ENCODE results near the gene GTPBP3. TPM values are rescaled to one million over a fixed set of nuclear protein-coding genes. Genes with fewer than 3 reads are reported as not detected.
A peak's percentile ranks its signal among the peaks of the same experiment; 100 is the strongest.
"Not testable (repeated sequence)": the region's sequence is repeated elsewhere in the genome, so short reads cannot be mapped to it uniquely, and the experiment has no call there.

GTPBP3 gene
- total RNA-seq, 1 experiment from 2014 or later = 31.2 TPM

DNA sequence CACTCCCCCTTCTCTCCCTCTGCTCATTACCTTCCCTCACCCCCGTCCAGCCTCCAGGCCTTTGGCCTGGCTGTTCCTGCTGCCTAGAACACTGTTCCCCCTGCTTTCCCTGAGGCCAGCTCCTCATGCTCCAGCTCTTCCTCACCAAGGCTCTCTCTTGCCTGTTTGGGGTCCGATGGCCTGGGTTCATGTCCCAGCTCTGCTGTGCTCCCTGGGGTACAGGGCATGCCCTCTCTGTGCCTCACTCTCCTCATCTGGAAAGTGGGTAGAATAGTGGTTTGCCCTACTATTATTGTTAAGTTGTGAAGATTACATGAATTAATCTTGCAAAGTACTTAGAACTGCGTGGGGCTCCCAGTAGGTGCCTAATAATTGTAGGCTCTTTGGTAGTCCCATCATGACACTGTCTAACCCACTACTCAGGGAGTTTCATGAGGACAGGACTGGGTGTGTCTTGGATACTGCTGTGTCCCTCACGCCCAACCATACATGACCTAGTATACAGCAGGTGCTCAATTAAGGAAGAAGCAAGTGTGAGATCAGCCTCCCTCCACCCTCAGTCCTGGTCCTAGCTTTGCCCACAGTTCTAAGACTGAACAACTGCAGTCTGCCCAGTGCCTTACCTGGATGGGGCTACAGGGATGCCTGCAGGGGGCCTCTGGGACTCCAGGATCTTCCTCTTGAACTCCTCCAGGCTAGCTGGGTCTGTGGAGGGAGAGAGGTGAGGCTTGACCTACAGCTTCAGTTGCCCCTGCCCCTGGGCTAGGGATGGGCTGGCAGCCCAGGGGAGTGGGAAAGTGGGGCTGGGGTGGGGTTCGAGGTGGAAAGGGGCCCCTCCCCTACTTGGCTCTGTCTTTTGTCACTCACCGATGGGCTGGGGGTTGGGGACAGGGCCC is 22.8 kb downstream of the GTPBP3 start:
- Histone ChIP-seq H3K4me1 (no peaks in the 10 kb centered on the region), H3K9me3 (replicated peaks) (no peaks in the 10 kb centered on the region), H3K27ac (no peak overlapping the region), H3K4me3 (no peak overlapping the region), H3K27me3 (peaks cover 14% of the 10 kb centered on the region), H3K36me3 (no peaks in the 10 kb centered on the region)
- DNase-seq = no peak

DNA sequence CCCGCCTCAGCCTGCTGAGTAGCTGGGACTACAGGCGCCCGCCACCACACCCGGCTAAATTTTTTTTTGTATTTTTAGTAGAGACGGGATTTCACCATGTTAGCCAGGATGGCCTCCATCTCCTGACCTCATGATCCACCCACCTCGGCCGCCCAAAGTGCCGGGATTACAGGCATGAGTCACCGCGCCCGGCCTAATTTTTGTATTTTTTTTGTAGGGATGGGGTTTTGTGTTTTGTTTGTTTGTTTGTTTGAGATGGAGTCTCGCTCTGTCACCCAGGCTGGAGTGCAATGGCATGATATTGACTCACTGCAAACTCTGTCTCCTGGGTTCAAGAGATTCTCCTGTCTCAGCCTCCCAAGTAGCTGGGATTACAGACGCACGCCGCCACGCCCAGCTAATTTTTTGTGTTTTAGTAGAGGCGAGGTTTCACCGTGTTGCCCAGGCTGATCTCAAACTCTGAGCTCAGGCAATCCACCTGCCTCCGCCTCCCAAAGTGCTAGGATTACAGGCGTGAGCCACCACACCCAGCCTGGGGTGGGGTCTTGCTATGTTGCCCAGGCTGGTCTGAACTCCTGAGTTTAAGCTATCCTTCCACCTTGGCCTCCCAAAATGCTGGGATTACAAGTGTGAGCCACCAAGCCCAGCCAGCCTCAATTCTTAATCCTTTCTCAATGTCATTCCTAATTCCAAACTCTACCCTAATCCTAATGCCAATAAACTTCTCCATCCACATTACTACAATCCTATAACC is 26.7 kb downstream of the GTPBP3 start:
- H3K9me3 ChIP-seq (replicated peaks); H3K4me1 ChIP-seq; H3K4me3 ChIP-seq; DNase-seq; H3K36me3 ChIP-seq; H3K27me3 ChIP-seq; H3K27ac ChIP-seq: not testable (repeated sequence)

DNA sequence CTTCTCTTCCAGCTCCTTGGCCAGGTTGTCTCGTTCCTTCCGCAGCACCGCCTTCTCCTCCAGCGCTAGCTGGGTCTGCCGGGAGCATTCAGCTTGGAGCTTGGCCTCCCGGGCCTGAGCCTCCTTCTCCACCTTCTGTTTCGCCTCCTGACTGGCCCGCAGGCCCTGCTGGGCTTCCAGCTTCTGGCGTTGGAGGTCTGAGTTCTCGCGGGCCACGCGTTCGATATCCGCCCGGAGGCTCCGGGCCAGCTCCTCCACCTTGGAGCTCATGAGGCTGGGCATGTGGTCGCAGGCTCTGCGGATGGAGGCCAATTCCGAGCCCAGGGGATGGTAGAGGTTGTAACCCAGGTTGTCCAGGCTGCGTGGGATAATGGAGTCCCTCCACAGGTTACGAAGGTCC is 28.0 kb downstream of the GTPBP3 start:
- Histone ChIP-seq H3K9me3 (replicated peaks) (no peaks in the 10 kb centered on the region), H3K27me3 (no peaks in the 10 kb centered on the region), H3K27ac (no peak overlapping the region), H3K4me1 (peaks cover 4% of the 10 kb centered on the region; the same call in 1 of the 2 replicates), H3K4me3 (no peak overlapping the region), H3K36me3 (no peaks in the 10 kb centered on the region)
- DNase-seq = no peak

DNA sequence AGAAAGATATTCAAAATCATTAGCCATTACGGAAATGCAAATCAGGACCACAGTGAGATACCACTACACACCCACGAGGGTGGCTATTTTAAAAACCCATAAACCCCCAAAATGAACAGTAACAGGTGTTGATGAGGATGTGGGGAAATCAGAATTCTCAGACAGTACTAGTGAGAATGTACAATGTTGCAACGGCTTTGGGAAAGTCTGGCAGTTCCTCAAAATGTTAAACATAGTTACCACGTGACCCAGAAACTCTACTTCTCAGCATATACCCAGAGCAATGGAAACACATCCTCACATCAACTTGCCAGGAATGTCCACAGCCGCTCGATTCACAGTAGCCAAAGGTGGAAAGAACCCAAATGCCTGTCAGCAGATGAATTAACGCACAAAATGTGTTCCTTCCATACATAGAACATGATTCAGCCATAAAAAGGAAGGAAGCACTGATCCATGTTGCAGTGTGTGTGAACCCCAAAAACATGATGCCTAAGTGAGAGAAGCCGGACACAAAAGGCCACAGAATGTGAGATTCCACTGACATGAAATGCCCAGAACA is 32.8 kb downstream of the GTPBP3 start:
- DNase-seq = peak in 1 of 2 experiments; percentile 62
- Histone ChIP-seq H3K4me3 (no peak overlapping the region), H3K4me1 (peaks cover 4% of the 10 kb centered on the region; the same call in 1 of the 2 replicates), H3K27ac (no peak overlapping the region), H3K9me3 (replicated peaks) (no peaks in the 10 kb centered on the region), H3K36me3 (no peaks in the 10 kb centered on the region), H3K27me3 (peaks cover 8% of the 10 kb centered on the region)

DNA sequence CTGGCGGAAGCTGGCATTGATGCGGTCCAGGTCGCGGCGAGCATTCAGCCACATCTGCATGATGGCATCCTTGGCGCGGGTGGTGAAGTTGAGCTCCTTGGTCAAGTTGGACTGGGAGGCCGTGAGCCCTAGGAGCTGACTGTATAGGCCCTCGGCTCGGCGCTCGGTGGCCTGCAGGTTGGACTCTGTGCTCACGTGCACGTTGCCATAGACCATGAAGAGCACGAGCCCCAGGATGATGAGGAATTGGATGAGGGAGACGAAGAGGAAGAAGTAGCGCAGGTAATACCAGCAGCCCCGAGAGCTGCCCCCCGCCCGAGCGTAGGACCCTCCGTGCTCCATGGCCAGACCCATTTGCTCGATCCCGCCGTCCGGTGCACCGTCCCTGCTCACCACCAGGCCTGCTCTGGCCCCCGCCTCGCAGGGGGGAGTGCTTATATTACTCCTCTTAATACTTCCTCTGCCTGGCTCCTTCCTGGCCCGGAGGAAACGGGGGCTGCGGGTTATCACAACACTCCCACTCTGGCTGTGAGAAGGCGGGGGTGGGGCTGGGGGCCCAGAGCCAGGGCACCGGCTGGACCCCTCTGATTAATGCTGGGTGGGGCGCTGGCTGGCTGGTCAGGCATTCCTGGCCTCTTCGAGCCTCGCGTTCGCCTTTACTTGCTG is 39.7 kb downstream of the GTPBP3 start, which contains the start of gene PLVAP:
PLVAP (minus strand) TSS at position 408 of the 666 bp plus-strand sequence; CDS start at position 354, 54 bp downstream.
- DNase-seq = no peak
- no peak within 1 kb of the TSS for H3K27ac ChIP-seq
- peaks cover 5% of the 10 kb centered on the region; the same call in 1 of the 2 replicates for H3K9me3 ChIP-seq (replicated peaks)
- no peaks in the 10 kb centered on the region; the same call in 1 of the 2 replicates for H3K4me1 ChIP-seq
- H3K4me3 ChIP-seq = no peak within 1 kb of the TSS
- H3K36me3 ChIP-seq = no peaks in the 10 kb centered on the region
- H3K27me3 ChIP-seq = peaks cover 23% of the 10 kb centered on the region

DNA sequence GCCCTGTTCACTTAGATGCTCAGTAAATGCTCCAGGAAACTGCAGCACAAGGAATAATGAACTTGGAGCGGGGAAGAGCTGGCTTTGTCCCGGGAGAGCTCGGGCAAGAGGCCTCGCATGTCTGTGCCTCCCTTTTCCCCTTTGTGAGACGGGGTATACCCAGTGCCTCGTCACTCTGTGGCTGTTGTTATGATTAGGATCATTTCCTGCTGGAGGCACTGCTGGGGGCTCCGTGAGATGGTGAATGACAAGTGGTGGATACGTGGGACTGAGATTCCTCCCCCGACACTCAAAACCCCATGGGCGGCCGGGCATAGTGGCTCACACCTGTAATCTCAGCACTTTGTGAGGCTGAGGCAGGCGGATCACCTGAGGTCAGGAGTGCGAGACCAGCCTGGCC is 40.9 kb downstream of the GTPBP3 start:
- no peaks in the 10 kb centered on the region for H3K36me3 ChIP-seq

DNA sequence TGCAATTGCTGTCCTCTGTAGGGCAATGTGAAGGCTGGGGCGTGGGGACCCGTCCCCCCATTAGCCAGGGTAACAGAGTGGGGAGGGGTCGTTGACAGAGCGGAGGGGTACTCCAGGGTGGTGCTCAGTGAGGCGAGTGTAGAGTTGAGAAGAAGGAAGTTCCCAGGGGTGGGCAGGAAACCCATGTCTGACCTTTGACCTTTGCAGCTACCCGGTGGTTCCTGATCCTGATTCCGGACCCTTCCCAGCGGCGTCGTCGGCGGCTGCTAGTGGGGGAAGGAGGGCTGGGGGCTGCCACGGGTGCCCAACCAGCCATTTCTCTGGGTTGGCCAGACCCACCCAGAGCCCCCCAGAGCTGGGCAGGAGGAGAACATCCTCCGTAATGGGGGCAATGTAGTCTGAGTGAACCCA is 41.9 kb downstream of the GTPBP3 start:
- no peak overlapping the region for H3K4me3 ChIP-seq
- no peaks in the 10 kb centered on the region; the same call in 1 of the 2 replicates for H3K4me1 ChIP-seq
- peaks cover 8% of the 10 kb centered on the region for H3K9me3 ChIP-seq (replicated peaks)
- no peak for DNase-seq
- H3K36me3 ChIP-seq = no peaks in the 10 kb centered on the region
- no peak overlapping the region for H3K27ac ChIP-seq
- H3K27me3 ChIP-seq = peaks cover 23% of the 10 kb centered on the region

More for the DNA sequence above, 40.9 kb downstream of the GTPBP3 start:
- H3K4me3 ChIP-seq = no peak overlapping the region
- peaks cover 23% of the 10 kb centered on the region for H3K27me3 ChIP-seq
- peaks cover 8% of the 10 kb centered on the region for H3K9me3 ChIP-seq (replicated peaks)
- no peak for DNase-seq
- no peaks in the 10 kb centered on the region; the same call in 1 of the 2 replicates for H3K4me1 ChIP-seq
- H3K27ac ChIP-seq = no peak overlapping the region

DNA sequence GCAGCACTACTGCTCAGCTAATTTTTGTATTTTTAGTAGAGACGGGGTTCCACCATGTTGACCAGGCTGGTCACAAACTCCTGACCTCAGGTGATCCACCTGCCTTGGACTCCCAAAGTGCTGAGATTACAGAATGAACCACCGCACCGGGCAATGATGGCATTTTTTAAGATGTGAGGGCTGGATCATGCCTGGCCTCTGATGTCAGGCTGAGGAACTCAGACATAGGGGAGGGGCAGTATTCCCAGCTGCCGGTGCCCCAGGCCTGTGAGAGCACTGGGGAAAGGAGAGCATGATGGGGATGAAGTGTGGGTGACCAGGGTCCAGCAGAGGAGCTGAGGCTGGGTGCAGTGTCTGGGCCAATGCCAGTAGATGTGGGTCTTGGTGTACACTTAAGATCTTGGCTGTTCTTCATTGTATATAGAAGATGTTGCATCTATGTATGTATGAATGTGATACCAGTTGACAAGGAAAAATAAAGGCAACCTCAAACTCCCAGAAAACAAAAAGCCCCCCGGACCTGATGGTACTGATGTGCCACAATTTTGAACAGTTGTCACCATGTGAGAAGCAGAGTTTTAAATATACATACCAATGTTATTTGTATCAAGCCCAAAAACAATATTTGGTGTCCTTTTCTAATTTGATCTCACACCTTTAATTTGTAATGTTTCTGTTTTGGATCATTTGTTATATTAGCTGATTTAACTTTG is 43.2 kb downstream of the GTPBP3 start:
- H3K4me1 ChIP-seq = no peaks in the 10 kb centered on the region
- peaks cover 10% of the 10 kb centered on the region for H3K27me3 ChIP-seq
- peaks cover 8% of the 10 kb centered on the region for H3K9me3 ChIP-seq (replicated peaks)
- no peak for DNase-seq
- no peak overlapping the region for H3K27ac ChIP-seq
- no peak overlapping the region for H3K4me3 ChIP-seq
- H3K36me3 ChIP-seq = no peaks in the 10 kb centered on the region

DNA sequence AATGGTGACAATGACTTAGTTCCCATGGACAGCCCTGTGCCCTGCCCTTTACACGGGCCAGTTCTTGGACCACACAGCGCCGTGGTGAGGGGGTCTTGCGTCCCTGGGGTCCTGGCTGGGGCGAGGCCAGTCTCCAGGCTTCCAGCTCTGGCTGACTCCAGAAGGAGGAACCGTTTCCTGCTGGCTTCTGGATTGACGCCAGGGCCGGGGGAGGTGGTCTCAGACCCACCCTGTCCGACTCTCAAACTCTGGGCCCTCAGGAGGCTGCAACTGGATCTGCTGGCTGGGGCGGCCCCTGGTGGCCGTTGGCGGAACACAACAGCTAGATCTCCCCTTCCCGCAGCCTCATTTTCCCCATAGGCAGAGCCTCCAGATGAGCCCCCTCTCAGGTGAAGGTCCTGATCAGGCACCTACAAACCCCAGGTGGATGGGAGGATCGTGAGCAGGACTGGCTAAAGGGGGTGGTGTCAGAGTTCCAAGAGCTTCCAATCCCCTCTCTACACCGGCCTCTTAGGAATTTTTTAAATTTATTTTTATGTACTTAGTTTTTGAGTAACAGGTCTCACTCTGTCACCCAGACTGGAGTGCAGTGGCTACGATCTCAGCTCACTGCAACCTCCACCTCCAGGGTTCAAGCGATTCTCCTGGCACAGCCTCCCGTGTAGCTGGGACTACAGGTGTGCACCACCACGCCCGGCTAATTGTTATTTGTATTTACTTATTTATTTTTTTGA is 48.7 kb downstream of the GTPBP3 start:
- peak; percentile 74 to 81 for DNase-seq
- Histone ChIP-seq H3K4me3 (no peak overlapping the region), H3K9me3 (replicated peaks) (peaks cover 3% of the 10 kb centered on the region), H3K27ac (no peak overlapping the region), H3K27me3 (no peaks in the 10 kb centered on the region), H3K36me3 (no peaks in the 10 kb centered on the region), H3K4me1 (no peaks in the 10 kb centered on the region)

DNA sequence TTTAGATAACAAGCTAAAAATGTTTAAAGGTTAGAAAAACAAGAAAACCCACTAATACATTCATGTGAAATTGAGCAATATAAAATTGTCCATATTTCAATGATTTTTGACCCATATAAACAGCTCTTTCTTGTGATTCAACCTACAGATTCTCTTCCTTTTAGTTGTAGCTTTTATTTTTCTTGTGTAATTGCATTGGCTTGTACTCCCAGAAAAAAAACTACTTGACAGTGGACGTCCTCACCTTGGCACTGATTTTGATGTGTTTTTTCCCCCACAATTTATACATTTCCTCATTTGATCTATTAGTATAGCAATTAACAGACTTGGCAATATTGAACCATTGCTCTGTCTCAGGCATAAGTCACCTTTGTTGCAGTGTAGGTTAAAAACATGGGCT is 51.9 kb downstream of the GTPBP3 start:
- Histone ChIP-seq H3K4me3 (no peak overlapping the region), H3K9me3 (replicated peaks) (no peaks in the 10 kb centered on the region; the same call in 1 of the 2 replicates), H3K27ac (no peak overlapping the region), H3K4me1 (0 out of 2 replicates have a peak, but pooled peaks cover 3% of the 10 kb centered on the region), H3K27me3 (no peaks in the 10 kb centered on the region), H3K36me3 (no peaks in the 10 kb centered on the region)
- DNase-seq = no peak

DNA sequence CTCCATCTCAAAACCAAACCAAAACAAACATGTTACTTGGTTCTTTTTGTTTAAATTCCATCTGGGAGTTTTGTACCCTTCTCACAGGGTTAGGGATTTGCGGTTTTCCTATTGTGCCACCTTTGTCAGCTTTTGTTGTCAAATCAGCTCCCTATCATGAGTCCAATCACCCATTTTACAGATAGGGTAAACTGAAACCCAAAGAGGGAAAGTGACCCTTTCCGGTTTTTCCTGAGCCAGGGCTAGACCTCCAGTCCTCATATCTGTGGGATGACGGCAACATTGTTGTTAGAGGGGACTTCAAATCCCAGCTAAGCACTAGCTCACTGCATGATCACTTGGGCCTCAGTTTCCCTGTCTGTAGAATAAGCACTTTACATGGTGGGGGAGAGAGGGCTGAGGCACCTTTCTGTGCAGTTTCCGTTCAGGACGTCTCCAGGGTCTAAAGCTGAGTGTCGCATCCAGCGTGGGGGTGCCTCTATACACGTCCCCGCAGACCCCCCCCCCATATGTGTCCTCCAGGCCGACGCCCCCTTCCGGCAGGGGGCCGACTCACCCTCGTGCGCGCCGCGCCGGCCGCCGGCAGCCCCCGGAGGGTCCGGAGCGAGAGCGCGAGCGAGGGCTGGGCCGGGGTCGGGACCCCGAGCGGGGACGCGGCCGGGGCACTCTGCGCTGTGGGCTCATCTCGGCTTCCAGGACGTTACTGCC is 52.8 kb downstream of the GTPBP3 start:
- no peaks in the 10 kb centered on the region for H3K36me3 ChIP-seq
- no peaks in the 10 kb centered on the region for H3K27me3 ChIP-seq
- no peak overlapping the region for H3K27ac ChIP-seq
- DNase-seq = no peak
- peak overlapping the region; percentile 44 for H3K4me3 ChIP-seq
- 0 out of 2 replicates have a peak, but pooled peaks cover 3% of the 10 kb centered on the region for H3K4me1 ChIP-seq
- no peaks in the 10 kb centered on the region; the same call in 1 of the 2 replicates for H3K9me3 ChIP-seq (replicated peaks)

DNA sequence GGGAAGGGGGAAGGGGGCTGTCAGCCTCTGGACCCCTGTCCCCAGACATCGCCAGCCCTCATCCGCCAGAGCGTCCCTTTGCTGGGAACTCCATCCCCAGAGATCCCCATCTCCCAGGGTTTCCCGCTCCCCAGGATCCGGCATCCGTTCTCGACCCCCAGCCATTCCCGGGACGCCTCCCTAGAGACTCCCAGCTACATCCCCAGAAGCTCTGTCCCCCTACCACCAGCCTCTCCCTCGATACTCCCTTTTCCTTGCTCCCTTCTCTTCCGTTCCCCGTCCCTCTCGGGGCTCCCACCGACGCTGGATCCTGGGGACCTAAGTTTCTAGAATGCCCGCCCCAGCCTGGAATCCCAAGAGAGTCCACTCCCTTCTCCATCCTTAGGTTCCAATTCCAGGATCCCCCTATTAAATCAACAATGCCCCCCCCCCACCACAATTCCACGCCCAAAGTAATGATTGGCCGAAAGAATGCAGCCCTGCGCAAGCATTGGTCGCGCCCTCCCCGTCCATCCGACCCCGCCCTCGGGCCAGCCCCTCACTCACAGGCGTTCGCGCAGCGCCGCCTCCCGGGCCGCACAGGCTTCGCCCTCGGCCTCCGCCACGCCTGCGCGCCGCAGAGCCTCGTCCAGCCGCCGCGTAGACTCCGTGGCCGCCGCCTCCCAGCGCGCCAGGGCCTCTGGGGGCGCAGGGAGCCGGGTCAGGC is 53.5 kb downstream of the GTPBP3 start:
- DNase-seq = peak; percentile 96 to 97
- Histone ChIP-seq H3K4me1 (0 out of 2 replicates have a peak, but pooled peaks cover 3% of the 10 kb centered on the region), H3K27me3 (no peaks in the 10 kb centered on the region)

More for the DNA sequence above, 53.5 kb downstream of the GTPBP3 start:
- Histone ChIP-seq H3K36me3 (no peaks in the 10 kb centered on the region), H3K27ac (no peak overlapping the region), H3K4me3 (peak overlapping the region; percentile 44), H3K9me3 (replicated peaks) (no peaks in the 10 kb centered on the region; the same call in 1 of the 2 replicates)
